Measurements from ENCODE around the gene TECTA.
"Not testable (repeated sequence)": the region's sequence is repeated elsewhere in the genome, so short reads cannot be mapped to it uniquely, and the experiment has no call there.

TECTA gene

DNA sequence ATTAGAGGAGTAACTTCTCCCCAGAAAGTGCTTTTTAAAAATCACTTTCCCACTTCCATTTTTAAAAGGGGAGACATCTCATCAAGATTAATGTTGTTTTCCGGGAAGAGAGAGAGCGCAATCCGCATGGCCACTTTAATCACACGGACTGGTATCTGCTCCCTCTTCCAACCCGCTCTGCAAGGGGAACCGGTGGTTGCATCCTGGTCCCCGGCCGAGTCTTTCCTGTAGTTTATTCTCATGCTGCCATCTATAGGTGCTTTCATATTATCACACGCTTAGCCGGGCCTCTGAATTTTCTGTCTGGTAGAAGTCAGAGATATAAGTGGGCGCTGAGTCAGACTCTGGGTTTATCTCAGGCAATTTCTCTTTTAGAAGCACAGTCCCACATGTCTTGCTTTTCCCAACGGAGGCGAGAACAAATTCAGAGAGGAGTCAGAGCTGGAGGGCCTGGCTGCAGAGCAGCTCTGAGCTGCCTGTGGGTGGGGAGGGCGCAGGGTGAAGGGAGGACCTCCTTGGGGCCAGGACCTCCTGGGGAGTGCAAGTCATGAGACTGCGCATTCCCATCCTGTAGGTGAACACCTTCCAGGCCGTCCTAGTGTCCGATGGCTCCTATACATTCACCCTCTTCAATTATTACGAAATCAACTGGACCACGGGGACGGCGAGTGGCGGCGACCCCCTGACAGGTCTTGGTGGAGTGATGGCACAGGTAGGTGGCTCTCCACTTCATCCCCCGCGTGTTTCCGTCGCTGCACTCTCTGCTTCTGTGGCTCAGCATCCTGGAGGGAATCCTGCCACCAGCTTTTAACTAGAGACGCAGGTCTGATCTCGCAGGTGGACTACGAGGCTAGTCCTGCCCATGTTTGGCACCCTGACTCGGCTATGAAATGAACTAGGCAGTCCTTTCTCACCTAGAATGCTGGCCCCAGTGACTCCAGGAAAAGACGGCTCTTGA, 11.7 kb downstream of the TECTA start:
- H3K36me3 ChIP-seq (ENCODE audit: insufficient read depth, low read length) = no peaks in the 10 kb centered on the region
- H3K9ac ChIP-seq (ENCODE audit: low read length) = no peak overlapping the region

DNA sequence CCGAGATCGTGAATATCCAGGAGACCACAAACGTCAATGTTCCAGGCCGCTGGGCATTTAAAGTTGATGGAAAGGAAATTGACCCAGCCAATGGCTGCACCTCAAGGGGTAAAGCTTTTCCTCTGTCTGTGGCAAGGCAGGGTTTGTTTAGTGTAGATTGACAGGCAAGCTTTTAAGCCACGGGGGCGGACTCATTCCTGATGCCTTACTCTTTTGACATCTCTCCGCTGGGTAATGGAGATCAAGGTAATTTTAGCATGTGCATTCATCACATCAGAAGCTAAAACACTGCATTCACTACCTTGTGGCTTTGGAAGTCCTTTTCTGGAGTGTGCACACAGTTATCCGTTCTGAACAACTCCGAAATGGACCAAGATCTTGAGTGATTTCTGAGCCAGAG, 12.6 kb downstream of the TECTA start:
- H3K4me3 ChIP-seq (ENCODE audit: low read depth in 1 of 2, low read length in 2 of 2) = no peak overlapping the region
- no peaks in the 10 kb centered on the region for H3K36me3 ChIP-seq (ENCODE audit: insufficient read depth, low read length)
- no peak overlapping the region for H3K9ac ChIP-seq (ENCODE audit: low read length)

More for the DNA sequence above, 11.7 kb downstream of the TECTA start:
- Histone ChIP-seq H3K27me3 (ENCODE audit: control insufficient read depth in 1 of 2, insufficient read depth in 2 of 2, low read length in 2 of 2) (no peaks in the 10 kb centered on the region), H3K27ac (ENCODE audit: low read depth, low read length) (no peak overlapping the region), H3K4me3 (ENCODE audit: low read depth in 1 of 2, low read length in 2 of 2) (no peak overlapping the region), H3K9me3 (ENCODE audit: low read length) (no peaks in the 10 kb centered on the region), H3K4me1 (ENCODE audit: insufficient read depth, low read length) (no peaks in the 10 kb centered on the region)

DNA sequence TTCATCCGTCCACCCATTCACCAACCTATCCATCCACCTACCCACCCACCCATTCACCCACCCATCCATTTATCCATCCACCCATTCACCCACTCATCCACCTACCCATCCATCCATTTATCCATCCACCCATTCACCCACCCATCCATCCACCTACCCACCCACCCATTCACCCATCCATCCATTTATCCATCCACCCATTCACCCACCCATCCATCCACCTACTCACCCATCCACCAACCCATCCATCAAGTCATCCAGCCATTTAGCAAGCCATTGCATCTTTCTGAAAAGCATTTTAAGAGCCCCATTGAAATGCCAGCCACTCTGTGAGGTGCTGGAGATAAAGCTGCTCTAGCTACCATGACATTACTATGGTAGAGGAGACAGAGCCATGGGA, 14.0 kb downstream of the TECTA start:
- not testable (repeated sequence) for H3K4me1 ChIP-seq (ENCODE audit: insufficient read depth, low read length); H3K27ac ChIP-seq (ENCODE audit: low read depth, low read length); H3K36me3 ChIP-seq (ENCODE audit: insufficient read depth, low read length); H3K4me3 ChIP-seq (ENCODE audit: low read depth in 1 of 2, low read length in 2 of 2); H3K9me3 ChIP-seq (ENCODE audit: low read length); H3K9ac ChIP-seq (ENCODE audit: low read length); H3K27me3 ChIP-seq (ENCODE audit: control insufficient read depth in 1 of 2, insufficient read depth in 2 of 2, low read length in 2 of 2)

More for the DNA sequence above, 12.6 kb downstream of the TECTA start:
- H3K27me3 ChIP-seq (ENCODE audit: control insufficient read depth in 1 of 2, insufficient read depth in 2 of 2, low read length in 2 of 2) = no peaks in the 10 kb centered on the region
- H3K27ac ChIP-seq (ENCODE audit: low read depth, low read length) = no peak overlapping the region
- no peaks in the 10 kb centered on the region for H3K9me3 ChIP-seq (ENCODE audit: low read length)
- no peaks in the 10 kb centered on the region for H3K4me1 ChIP-seq (ENCODE audit: insufficient read depth, low read length)

DNA sequence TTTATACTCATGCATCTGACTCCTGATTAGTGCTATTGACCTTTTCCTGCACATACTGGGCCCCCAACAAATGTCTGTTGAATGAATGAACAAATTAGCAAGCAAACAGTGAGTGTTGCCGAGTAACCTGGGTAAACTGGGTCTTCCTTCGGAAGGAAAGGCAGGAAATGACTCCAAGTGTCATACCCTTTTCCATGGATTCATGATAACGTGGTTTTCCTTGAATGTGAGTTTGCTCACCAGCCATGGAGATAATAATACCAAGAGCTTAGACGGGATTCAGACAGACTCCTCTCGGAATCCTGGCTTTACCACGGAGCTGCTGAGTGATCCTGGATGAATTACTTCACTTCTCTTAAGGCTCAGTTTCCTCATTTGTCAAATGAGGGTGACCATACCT, 16.7 kb downstream of the TECTA start:
- no peaks in the 10 kb centered on the region for H3K27me3 ChIP-seq (ENCODE audit: control insufficient read depth in 1 of 2, insufficient read depth in 2 of 2, low read length in 2 of 2)
- H3K27ac ChIP-seq (ENCODE audit: low read depth, low read length) = no peak overlapping the region
- no peaks in the 10 kb centered on the region for H3K36me3 ChIP-seq (ENCODE audit: insufficient read depth, low read length)
- H3K4me3 ChIP-seq (ENCODE audit: low read depth in 1 of 2, low read length in 2 of 2) = no peak overlapping the region
- no peak overlapping the region for H3K9ac ChIP-seq (ENCODE audit: low read length)
- no peaks in the 10 kb centered on the region for H3K9me3 ChIP-seq (ENCODE audit: low read length)
- no peaks in the 10 kb centered on the region for H3K4me1 ChIP-seq (ENCODE audit: insufficient read depth, low read length)

DNA sequence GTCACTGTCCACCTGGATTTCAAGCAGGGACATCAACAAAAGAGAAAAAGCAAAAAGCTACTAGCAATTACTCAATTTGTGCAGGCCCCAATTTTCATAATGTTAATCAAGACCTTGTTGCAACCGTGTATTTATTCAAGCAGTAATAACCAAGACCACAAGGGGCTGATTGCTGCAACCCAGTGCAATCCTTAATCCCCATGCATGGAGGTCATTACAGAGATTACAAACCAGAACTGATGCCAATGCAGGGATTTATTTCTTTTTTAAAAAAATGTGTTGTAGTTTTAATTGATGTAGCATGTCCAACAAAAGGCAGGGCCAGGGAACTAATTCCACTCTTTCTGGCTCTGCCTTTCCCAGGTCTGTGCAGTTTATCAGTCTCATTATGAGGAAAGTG, 18.4 kb downstream of the TECTA start:
- H3K9me3 ChIP-seq (ENCODE audit: low read length) = no peaks in the 10 kb centered on the region
- H3K4me1 ChIP-seq (ENCODE audit: insufficient read depth, low read length) = no peaks in the 10 kb centered on the region
- H3K27me3 ChIP-seq (ENCODE audit: control insufficient read depth in 1 of 2, insufficient read depth in 2 of 2, low read length in 2 of 2) = no peaks in the 10 kb centered on the region
- H3K4me3 ChIP-seq (ENCODE audit: low read depth in 1 of 2, low read length in 2 of 2) = no peak overlapping the region
- no peak overlapping the region for H3K27ac ChIP-seq (ENCODE audit: low read depth, low read length)
- no peak overlapping the region for H3K9ac ChIP-seq (ENCODE audit: low read length)
- H3K36me3 ChIP-seq (ENCODE audit: insufficient read depth, low read length) = no peaks in the 10 kb centered on the region

DNA sequence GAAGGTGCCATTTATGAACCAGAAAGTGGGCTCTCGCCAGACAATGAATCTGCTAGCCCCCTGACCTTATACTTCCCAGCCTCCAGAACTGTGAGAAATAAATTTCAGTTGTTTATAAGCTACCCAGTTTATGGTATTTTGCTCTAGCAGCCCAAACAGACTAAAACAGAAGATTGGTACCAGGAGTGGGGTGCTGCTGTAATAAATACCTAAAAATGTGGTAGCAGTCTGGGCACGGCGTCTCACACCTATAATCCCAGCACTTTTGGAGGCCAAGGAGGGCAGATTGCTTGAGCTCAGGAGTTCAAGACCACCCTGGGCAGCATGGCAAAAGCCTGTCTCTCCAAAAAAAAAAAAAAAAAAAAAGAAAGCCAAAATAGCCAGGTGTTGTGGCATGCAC, 21.3 kb downstream of the TECTA start:
- Histone ChIP-seq H3K9ac (ENCODE audit: low read length) (no peak overlapping the region), H3K27me3 (ENCODE audit: control insufficient read depth in 1 of 2, insufficient read depth in 2 of 2, low read length in 2 of 2) (no peaks in the 10 kb centered on the region), H3K27ac (ENCODE audit: low read depth, low read length) (no peak overlapping the region), H3K4me3 (ENCODE audit: low read depth in 1 of 2, low read length in 2 of 2) (no peak overlapping the region), H3K4me1 (ENCODE audit: insufficient read depth, low read length) (no peaks in the 10 kb centered on the region), H3K36me3 (ENCODE audit: insufficient read depth, low read length) (no peaks in the 10 kb centered on the region), H3K9me3 (ENCODE audit: low read length) (no peaks in the 10 kb centered on the region)

DNA sequence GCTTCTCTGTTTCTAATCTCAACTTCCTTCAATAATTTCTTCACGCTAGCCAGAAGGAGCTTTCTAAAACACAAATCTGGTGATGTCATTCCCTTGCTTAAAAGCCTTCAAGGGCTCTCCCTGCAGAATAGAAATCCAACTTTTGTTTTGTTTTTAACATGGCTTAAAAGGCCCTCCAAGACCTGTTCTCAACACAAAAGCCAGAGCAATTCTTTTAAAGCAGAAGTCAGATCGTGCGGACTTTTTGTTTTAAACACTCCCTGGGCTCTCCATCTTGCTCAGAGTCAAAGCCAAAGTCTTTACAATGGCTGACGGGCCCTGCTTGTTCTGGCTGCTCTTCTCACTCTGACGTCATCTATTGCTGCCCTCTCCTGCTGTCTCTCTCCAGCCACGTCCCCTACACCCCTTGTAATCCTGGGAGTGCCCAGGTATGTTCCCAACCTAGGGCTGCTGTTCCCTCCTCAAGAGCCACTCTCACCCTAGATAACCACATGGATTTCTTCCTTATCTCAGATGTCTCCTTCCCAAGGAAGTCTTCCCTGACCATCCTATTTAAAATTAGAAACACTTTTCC, 22.5 kb downstream of the TECTA start:
- no peaks in the 10 kb centered on the region for H3K9me3 ChIP-seq (ENCODE audit: low read length)
- no peak overlapping the region for H3K4me3 ChIP-seq (ENCODE audit: low read depth in 1 of 2, low read length in 2 of 2)
- H3K4me1 ChIP-seq (ENCODE audit: insufficient read depth, low read length) = no peaks in the 10 kb centered on the region
- H3K9ac ChIP-seq (ENCODE audit: low read length) = no peak overlapping the region
- H3K27me3 ChIP-seq (ENCODE audit: control insufficient read depth in 1 of 2, insufficient read depth in 2 of 2, low read length in 2 of 2) = no peaks in the 10 kb centered on the region
- no peak overlapping the region for H3K27ac ChIP-seq (ENCODE audit: low read depth, low read length)
- H3K36me3 ChIP-seq (ENCODE audit: insufficient read depth, low read length) = no peaks in the 10 kb centered on the region

DNA sequence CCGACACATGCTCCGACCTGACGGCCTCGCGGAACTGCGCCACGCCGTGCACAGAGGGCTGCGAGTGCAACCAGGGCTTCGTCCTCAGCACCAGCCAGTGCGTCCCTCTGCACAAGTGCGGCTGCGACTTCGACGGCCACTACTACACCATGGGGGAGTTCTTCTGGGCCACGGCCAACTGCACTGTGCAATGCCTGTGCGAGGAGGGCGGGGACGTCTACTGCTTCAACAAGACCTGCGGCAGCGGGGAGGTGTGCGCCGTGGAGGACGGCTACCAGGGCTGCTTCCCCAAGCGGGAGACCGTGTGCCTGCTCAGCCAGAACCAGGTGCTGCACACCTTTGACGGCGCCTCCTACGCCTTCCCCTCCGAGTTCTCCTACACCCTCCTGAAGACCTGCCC, 26.8 kb downstream of the TECTA start:
- no peak overlapping the region for H3K27ac ChIP-seq (ENCODE audit: low read depth, low read length)
- H3K4me1 ChIP-seq (ENCODE audit: insufficient read depth, low read length) = no peaks in the 10 kb centered on the region
- no peaks in the 10 kb centered on the region for H3K27me3 ChIP-seq (ENCODE audit: control insufficient read depth in 1 of 2, insufficient read depth in 2 of 2, low read length in 2 of 2)
- H3K9me3 ChIP-seq (ENCODE audit: low read length) = no peaks in the 10 kb centered on the region
- no peak overlapping the region for H3K4me3 ChIP-seq (ENCODE audit: low read depth in 1 of 2, low read length in 2 of 2)
- no peak overlapping the region for H3K9ac ChIP-seq (ENCODE audit: low read length)
- H3K36me3 ChIP-seq (ENCODE audit: insufficient read depth, low read length) = no peaks in the 10 kb centered on the region

DNA sequence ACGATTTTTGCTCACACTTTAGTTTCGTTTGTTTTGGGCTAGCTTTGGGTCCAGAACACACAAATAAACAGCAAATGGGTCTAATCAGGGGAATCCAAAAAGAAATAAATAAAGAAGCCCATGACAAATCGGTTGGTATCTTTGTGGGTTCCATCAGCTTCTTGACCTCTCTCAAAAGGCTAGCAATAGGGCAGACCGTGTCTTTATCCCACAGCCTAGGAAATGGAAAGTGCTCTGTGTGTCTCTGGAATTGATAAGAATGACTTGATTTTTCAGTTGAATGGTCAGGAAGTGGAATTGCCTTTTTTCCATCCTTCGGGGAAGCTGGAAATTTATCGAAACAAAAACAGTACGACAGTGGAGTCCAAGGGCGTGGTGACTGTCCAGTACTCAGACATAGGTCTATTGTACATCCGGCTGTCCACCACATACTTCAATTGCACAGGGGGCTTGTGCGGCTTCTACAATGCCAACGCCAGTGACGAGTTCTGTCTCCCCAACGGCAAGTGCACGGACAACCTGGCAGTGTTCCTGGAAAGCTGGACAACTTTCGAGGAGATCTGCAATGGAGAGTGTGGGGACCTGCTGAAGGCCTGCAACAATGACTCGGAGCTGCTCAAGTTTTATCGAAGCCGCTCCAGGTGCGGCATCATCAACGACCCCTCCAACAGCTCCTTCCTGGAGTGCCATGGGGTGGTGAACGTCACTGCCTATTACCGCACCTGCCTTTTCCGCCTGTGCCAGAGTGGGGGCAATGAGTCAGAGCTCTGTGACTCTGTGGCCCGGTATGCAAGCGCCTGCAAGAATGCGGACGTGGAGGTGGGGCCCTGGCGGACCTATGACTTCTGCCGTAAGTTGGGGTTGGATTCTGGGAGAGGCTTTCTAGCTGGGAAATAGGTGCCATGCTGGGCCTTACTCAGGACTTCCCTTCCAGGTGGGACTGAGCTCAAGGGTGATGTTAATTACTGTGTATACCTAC, 28.6 kb downstream of the TECTA start:
- Histone ChIP-seq H3K4me3 (ENCODE audit: low read depth in 1 of 2, low read length in 2 of 2) (no peak overlapping the region), H3K9me3 (ENCODE audit: low read length) (no peaks in the 10 kb centered on the region), H3K27ac (ENCODE audit: low read depth, low read length) (no peak overlapping the region), H3K9ac (ENCODE audit: low read length) (no peak overlapping the region), H3K4me1 (ENCODE audit: insufficient read depth, low read length) (no peaks in the 10 kb centered on the region), H3K36me3 (ENCODE audit: insufficient read depth, low read length) (no peaks in the 10 kb centered on the region), H3K27me3 (ENCODE audit: control insufficient read depth in 1 of 2, insufficient read depth in 2 of 2, low read length in 2 of 2) (no peaks in the 10 kb centered on the region)

DNA sequence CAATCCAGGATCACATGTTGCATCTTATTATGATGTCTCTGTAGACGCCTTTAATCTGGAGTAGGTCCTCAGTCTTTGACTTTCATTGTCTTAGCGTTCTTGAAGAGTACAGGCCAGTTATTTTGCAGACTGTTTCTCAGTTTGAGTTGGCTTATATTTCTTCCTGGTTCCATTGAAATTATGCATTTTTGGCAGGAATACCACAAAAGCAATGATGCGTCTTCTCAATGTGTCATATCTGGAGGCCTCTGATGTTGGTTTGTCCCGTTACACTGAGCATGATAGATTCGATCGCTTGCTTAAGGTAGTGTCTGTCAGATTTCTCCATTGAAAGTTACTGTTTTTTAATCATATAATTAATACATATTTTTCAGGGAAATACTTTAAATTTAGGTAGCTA, 30.6 kb downstream of the TECTA start:
- Histone ChIP-seq H3K9ac (ENCODE audit: low read length) (no peak overlapping the region), H3K36me3 (ENCODE audit: insufficient read depth, low read length) (no peaks in the 10 kb centered on the region), H3K9me3 (ENCODE audit: low read length) (no peaks in the 10 kb centered on the region), H3K27me3 (ENCODE audit: control insufficient read depth in 1 of 2, insufficient read depth in 2 of 2, low read length in 2 of 2) (no peaks in the 10 kb centered on the region), H3K4me3 (ENCODE audit: low read depth in 1 of 2, low read length in 2 of 2) (no peak overlapping the region), H3K4me1 (ENCODE audit: insufficient read depth, low read length) (no peaks in the 10 kb centered on the region), H3K27ac (ENCODE audit: low read depth, low read length) (no peak overlapping the region)
